ENCODE results near the gene NAPSA. TPM values are rescaled to one million over a fixed set of nuclear protein-coding genes. Genes with fewer than 3 reads are reported as not detected.
A peak's percentile ranks its signal among the peaks of the same experiment; 100 is the strongest.

The NAPSA gene
- total and polyA plus RNA-seq, 9 of the 15 experiments (the other 6 are each of a cell fraction or from before 2014, with no cell fraction given): 0.25 to 1.9 (median 0.69) TPM

DNA sequence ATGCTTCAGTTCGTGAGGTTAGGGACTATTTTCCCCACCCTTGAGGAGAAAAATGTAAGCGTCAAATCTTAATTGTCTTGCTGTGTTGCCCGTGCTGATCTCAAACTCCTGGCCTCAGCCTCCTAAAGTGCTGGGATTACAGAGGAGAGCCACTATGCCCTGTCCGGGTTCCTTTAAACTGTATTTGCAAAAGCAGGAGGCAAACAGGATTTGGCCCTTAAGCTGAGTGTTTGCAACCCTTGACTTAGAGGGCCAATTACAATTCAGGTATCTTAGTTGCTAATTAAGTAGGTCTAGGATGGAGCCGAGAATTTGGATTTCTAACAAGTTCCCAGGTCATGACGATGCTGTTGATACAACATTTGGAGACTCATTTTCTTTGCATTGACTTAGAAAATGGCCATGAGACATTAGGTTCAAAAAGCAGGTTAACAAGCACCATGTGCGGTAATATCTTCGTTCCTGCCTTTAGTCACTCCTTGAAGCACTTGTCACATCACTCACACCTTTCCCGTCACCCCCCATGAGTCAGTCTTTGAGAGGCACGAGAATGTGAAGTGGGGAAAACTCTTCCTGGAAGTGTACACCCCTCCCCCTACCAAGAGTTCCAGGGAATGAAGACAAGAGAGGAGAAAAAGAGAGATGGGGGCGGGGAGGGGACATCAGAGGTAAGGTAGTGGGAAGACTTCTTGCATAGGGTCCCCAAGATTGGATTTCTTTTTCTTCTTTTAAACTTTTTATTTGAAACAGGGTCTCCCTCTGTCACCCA is 2.6 kb downstream of the NAPSA start (continued):
- TF ChIP-seq, protein P1, sequence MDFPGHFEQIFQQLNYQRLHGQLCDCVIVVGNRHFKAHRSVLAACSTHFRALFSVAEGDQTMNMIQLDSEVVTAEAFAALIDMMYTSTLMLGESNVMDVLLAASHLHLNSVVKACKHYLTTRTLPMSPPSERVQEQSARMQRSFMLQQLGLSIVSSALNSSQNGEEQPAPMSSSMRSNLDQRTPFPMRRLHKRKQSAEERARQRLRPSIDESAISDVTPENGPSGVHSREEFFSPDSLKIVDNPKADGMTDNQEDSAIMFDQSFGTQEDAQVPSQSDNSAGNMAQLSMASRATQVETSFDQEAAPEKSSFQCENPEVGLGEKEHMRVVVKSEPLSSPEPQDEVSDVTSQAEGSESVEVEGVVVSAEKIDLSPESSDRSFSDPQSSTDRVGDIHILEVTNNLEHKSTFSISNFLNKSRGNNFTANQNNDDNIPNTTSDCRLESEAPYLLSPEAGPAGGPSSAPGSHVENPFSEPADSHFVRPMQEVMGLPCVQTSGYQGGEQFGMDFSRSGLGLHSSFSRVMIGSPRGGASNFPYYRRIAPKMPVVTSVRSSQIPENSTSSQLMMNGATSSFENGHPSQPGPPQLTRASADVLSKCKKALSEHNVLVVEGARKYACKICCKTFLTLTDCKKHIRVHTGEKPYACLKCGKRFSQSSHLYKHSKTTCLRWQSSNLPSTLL (IDR thresholded peaks at IDR 0.05): no peak
- no peak for TF ChIP-seq SP2 (IDR thresholded peaks at IDR 0.05; ENCODE audit: extremely low read depth, low read depth, low read length, poor library complexity, severe bottlenecking)
- TF ChIP-seq KLF10 (CRISPR knock-in tag; IDR thresholded peaks at IDR 0.05): no peak
- TF ChIP-seq, protein P2, sequence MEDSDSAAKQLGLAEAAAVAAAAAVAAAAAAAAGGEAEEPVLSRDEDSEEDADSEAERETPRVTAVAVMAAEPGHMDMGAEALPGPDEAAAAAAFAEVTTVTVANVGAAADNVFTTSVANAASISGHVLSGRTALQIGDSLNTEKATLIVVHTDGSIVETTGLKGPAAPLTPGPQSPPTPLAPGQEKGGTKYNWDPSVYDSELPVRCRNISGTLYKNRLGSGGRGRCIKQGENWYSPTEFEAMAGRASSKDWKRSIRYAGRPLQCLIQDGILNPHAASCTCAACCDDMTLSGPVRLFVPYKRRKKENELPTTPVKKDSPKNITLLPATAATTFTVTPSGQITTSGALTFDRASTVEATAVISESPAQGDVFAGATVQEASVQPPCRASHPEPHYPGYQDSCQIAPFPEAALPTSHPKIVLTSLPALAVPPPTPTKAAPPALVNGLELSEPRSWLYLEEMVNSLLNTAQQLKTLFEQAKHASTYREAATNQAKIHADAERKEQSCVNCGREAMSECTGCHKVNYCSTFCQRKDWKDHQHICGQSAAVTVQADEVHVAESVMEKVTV (CRISPR knock-in tag; IDR thresholded peaks at IDR 0.05): no peak
- 0 out of 2 replicates have a peak, but pooled peaks have one; percentile 8 for TF ChIP-seq CBFA2T3 (IDR thresholded peaks at IDR 0.05)
- peak; percentile 84; the same call in 1 of the 2 replicates for TF ChIP-seq JUND (IDR thresholded peaks at IDR 0.05; ENCODE audit: borderline replicate concordance, low read depth, low read length)
- peak; percentile 72; the same call in 1 of the 3 replicates for TF ChIP-seq JUND (tag; IDR thresholded peaks at IDR 0.05; ENCODE audit: borderline replicate concordance, low read depth, low read length)
- 0 out of 2 replicates have a peak, but pooled peaks have one; percentile 31 for TF ChIP-seq EHMT2 (IDR thresholded peaks at IDR 0.05)
- TF ChIP-seq, protein P3, sequence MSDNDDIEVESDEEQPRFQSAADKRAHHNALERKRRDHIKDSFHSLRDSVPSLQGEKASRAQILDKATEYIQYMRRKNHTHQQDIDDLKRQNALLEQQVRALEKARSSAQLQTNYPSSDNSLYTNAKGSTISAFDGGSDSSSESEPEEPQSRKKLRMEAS (CRISPR knock-in tag; IDR thresholded peaks at IDR 0.05): peak; percentile 33; the same call in 1 of the 2 replicates
- TF ChIP-seq L3MBTL2 (IDR thresholded peaks at IDR 0.05): peak; percentile 93
- no peak for TF ChIP-seq PHB (CRISPR knock-in tag; IDR thresholded peaks at IDR 0.05)
- no peak for TF ChIP-seq CBX2 (IDR thresholded peaks at IDR 0.05; ENCODE audit: insufficient read depth, low read length, poor library complexity, severe bottlenecking)
- peak; percentile 50; the same call in 1 of the 2 replicates for TF ChIP-seq LEF1 (IDR thresholded peaks at IDR 0.05)
- TF ChIP-seq, protein P4, sequence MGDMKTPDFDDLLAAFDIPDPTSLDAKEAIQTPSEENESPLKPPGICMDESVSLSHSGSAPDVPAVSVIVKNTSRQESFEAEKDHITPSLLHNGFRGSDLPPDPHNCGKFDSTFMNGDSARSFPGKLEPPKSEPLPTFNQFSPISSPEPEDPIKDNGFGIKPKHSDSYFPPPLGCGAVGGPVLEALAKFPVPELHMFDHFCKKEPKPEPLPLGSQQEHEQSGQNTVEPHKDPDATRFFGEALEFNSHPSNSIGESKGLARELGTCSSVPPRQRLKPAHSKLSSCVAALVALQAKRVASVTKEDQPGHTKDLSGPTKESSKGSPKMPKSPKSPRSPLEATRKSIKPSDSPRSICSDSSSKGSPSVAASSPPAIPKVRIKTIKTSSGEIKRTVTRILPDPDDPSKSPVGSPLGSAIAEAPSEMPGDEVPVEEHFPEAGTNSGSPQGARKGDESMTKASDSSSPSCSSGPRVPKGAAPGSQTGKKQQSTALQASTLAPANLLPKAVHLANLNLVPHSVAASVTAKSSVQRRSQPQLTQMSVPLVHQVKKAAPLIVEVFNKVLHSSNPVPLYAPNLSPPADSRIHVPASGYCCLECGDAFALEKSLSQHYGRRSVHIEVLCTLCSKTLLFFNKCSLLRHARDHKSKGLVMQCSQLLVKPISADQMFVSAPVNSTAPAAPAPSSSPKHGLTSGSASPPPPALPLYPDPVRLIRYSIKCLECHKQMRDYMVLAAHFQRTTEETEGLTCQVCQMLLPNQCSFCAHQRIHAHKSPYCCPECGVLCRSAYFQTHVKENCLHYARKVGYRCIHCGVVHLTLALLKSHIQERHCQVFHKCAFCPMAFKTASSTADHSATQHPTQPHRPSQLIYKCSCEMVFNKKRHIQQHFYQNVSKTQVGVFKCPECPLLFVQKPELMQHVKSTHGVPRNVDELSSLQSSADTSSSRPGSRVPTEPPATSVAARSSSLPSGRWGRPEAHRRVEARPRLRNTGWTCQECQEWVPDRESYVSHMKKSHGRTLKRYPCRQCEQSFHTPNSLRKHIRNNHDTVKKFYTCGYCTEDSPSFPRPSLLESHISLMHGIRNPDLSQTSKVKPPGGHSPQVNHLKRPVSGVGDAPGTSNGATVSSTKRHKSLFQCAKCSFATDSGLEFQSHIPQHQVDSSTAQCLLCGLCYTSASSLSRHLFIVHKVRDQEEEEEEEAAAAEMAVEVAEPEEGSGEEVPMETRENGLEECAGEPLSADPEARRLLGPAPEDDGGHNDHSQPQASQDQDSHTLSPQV (IDR thresholded peaks at IDR 0.05): peak; percentile 86
- no peak for TF ChIP-seq MCM5 (IDR thresholded peaks at IDR 0.05; ENCODE audit: low read depth)
- peak; percentile 41 for TF ChIP-seq SMARCA4 (IDR thresholded peaks at IDR 0.05)
- no peak for TF ChIP-seq MYC (IDR thresholded peaks at IDR 0.05; ENCODE audit: low read depth, low read length)
- TF ChIP-seq MYC (CRISPR knock-in tag; IDR thresholded peaks at IDR 0.05; ENCODE audit: borderline replicate concordance, low read depth): no peak
- TF ChIP-seq MEF2D (tag; conservative IDR thresholded peaks at IDR 0.05; ENCODE audit: low read depth): no peak
- peak; percentile 74; the same call in 1 of the 2 replicates for TF ChIP-seq DMBX1 (CRISPR knock-in tag; IDR thresholded peaks at IDR 0.05; ENCODE audit: borderline replicate concordance)
- TF ChIP-seq BHLHE40 (IDR thresholded peaks at IDR 0.05; ENCODE audit: low read length): peak; percentile 83
- no peak for TF ChIP-seq SETDB1 (IDR thresholded peaks at IDR 0.05; ENCODE audit: low read length)

All from K562 (cell line).